Measurements from ENCODE around the gene FSIP1.
A peak's percentile ranks its signal among the peaks of the same experiment; 100 is the strongest.

FSIP1 gene

GRCh38 chr15:39720081-39720480 is 62.6 kb downstream of the FSIP1 start:
- DNase-seq (ENCODE audit: low read depth in 2 of 2) = no peak

GRCh38 chr15:39719109-39719508 is 63.5 kb downstream of the FSIP1 start:
- DNase-seq (ENCODE audit: low read depth in 2 of 2) = no peak

GRCh38 chr15:39717134-39717533 is 65.5 kb downstream of the FSIP1 start:
- no peak for DNase-seq (ENCODE audit: low read depth in 2 of 2)

GRCh38 chr15:39714251-39714650 is 68.4 kb downstream of the FSIP1 start:
- DNase-seq (ENCODE audit: low read depth in 2 of 2) = no peak

- DNase-seq (ENCODE audit: low read depth in 2 of 2) = no peak
Observed at GRCh38 chr15:39713846-39714245, 68.8 kb downstream of the FSIP1 start.

- DNase-seq (ENCODE audit: low read depth in 2 of 2) = no peak
Observed at GRCh38 chr15:39710681-39711080, 72.0 kb downstream of the FSIP1 start.

- no peak for DNase-seq (ENCODE audit: low read depth in 2 of 2)
Observed at GRCh38 chr15:39709941-39710340, 72.7 kb downstream of the FSIP1 start.

GRCh38 chr15:39706206-39706605 is 76.4 kb downstream of the FSIP1 start:
- no peak for DNase-seq (ENCODE audit: low read depth in 2 of 2)

GRCh38 chr15:39704689-39705088 is 78.0 kb downstream of the FSIP1 start:
- DNase-seq (ENCODE audit: low read depth in 2 of 2) = no peak

- no peak for DNase-seq (ENCODE audit: low read depth in 2 of 2)
Observed at GRCh38 chr15:39704235-39704634, 78.4 kb downstream of the FSIP1 start.

GRCh38 chr15:39701988-39702387 is 80.7 kb downstream of the FSIP1 start:
- no peak for DNase-seq (ENCODE audit: low read depth in 2 of 2)

GRCh38 chr15:39700375-39700700 is 82.3 kb downstream of the FSIP1 start:
- DNase-seq (ENCODE audit: low read depth in 2 of 2) = no peak

GRCh38 chr15:39699516-39700374 is 82.9 kb downstream of the FSIP1 start:
- DNase-seq (ENCODE audit: low read depth in 2 of 2) = no peak

GRCh38 chr15:39698444-39699390 is 83.9 kb downstream of the FSIP1 start:
- no peak for DNase-seq (ENCODE audit: low read depth in 2 of 2)

GRCh38 chr15:39697509-39697908 is 85.1 kb downstream of the FSIP1 start:
- DNase-seq (ENCODE audit: low read depth in 2 of 2) = no peak

GRCh38 chr15:39695793-39696192 is 86.8 kb downstream of the FSIP1 start:
- no peak for DNase-seq (ENCODE audit: low read depth in 2 of 2)

GRCh38 chr15:39692356-39693327 is 90.0 kb downstream of the FSIP1 start:
- no peak for DNase-seq (ENCODE audit: low read depth in 2 of 2)

- DNase-seq (ENCODE audit: low read depth in 2 of 2) = no peak
Observed at GRCh38 chr15:39690881-39691634, 91.6 kb downstream of the FSIP1 start.

GRCh38 chr15:39687965-39688364 is 94.7 kb downstream of the FSIP1 start:
- DNase-seq (ENCODE audit: low read depth in 2 of 2) = no peak

GRCh38 chr15:39685999-39686613 is 96.5 kb downstream of the FSIP1 start:
- DNase-seq (ENCODE audit: low read depth in 2 of 2) = peak in 1 of 2 experiments; percentile 7

Data from stimulated activated CD4-positive, alpha-beta T cell treated with anti-CD3 and anti-CD28 coated beads, Interleukin-12 subunit alpha, Interleukin-12 subunit beta, amount 100 ng/mL, for 24 hours (primary cell).